Measurements from ENCODE around the gene RSPH4A. TPM values are rescaled to one million over a fixed set of nuclear protein-coding genes. Genes with fewer than 3 reads are reported as not detected.

The RSPH4A gene
- total and polyA plus RNA-seq, 2 of the 4 experiments (the other 2 are of a cell fraction) = under 0.01 to 0.19 TPM

DNA sequence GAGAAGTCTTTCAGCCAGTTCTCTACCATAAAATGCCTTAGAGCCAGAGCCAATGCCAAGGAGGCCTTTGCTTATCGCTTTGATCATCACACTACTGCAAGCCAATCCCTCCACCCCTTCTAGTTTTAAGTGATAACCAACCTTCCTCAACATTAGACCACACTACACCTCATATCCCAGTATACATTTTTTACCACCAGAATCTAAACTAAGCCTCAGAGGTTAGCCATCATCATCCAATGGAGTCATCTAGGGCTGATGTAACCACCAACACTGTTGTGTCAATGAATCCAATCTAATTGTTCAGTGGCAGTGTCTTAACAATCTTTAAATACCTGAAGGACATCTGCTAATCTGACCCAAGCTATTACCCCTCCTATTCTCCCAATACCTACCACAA is 45.9 kb downstream of the RSPH4A start:
- peaks cover 15% of the 10 kb centered on the region; the same call in 1 of the 2 replicates for H4K20me1 ChIP-seq (ENCODE audit: insufficient read depth, low read length)
- in situ Hi-C loops (cut with MboI; ENCODE audit: low sequenced_read_pairs) = no loop called here
- no TSS peak for BruUV-seq (replicated peaks)

More for the DNA sequence above, 45.9 kb downstream of the RSPH4A start:
- WGBS, 2 experiments (ENCODE audit: extremely low coverage in 2 of 2, insufficient read length in 1 of 2) = 100% methylated on average over 1 of the region's 1 CpG; no CpG with 5 or more reads in 1 of the 2 experiments
- no peak; the same call in 1 of the 2 replicates for ATAC-seq (ENCODE audit: low read depth)
- Histone ChIP-seq H2AK9ac (replicated peaks; ENCODE audit: low read depth, low read length, poor library complexity) (no peak overlapping the region), H3K56ac (ENCODE audit: extremely low read depth, insufficient read depth, low read length) (no peak overlapping the region), H2BK20ac (ENCODE audit: low read depth, low read length) (no peak overlapping the region), H4K8ac (ENCODE audit: low read depth in 2 of 2, low read length in 2 of 2) (no peak overlapping the region), H3K23ac (ENCODE audit: low read depth, low read length) (no peak overlapping the region), H4K5ac (ENCODE audit: low read depth, low read length) (no peak overlapping the region), H3K4me2 (ENCODE audit: low read depth, low read length) (no peak overlapping the region), H3K79me1 (ENCODE audit: low read depth in 1 of 2, low read length in 2 of 2) (peaks cover 19 to 37% of the 10 kb centered on the region in 2 experiments), H3K18ac (ENCODE audit: low read depth, low read length) (no peak overlapping the region), H3K36me3 (ENCODE audit: control insufficient read depth, insufficient read depth, low read length) (no peaks in the 10 kb centered on the region), H2AK5ac (ENCODE audit: low read depth, low read length) (no peak overlapping the region), H3K4me1 (ENCODE audit: control insufficient read depth, insufficient read depth, low read length) (no peaks in the 10 kb centered on the region; the same call in 1 of the 2 replicates), H2BK5ac (ENCODE audit: low read depth, low read length, poor library complexity, severe bottlenecking) (no peak overlapping the region), H2AFZ (replicated peaks; ENCODE audit: low read length, poor library complexity) (no peak overlapping the region), H3K4me3 (ENCODE audit: insufficient read depth, low read depth, low read length) (no peak overlapping the region), H3K27me3 (ENCODE audit: control insufficient read depth, insufficient read depth, low read length) (no peaks in the 10 kb centered on the region), H2BK15ac (ENCODE audit: low read depth, low read length) (no peak overlapping the region), H3K27ac (ENCODE audit: insufficient read depth, low read length) (no peak overlapping the region), H3K9me3 (ENCODE audit: control insufficient read depth, insufficient read depth, low read length) (no peaks in the 10 kb centered on the region), H2BK120ac (ENCODE audit: low read depth, low read length) (no peak overlapping the region), H3K9me1 (ENCODE audit: insufficient read depth, low read length) (peaks cover 4% of the 10 kb centered on the region; the same call in 1 of the 2 replicates), H3K14ac (replicated peaks; ENCODE audit: low read depth, low read length) (no peak overlapping the region), H3K4ac (ENCODE audit: low read depth, low read length) (no peak overlapping the region), H4K91ac (ENCODE audit: insufficient read depth, low read depth, low read length) (no peak overlapping the region), H3K9ac (ENCODE audit: low read depth, low read length) (no peak overlapping the region)
- ChIA-PET CTCF (no interaction called here), POLR2A (ENCODE audit: unreplicated experiment) (no interaction called here)
- DNase-seq = peak; percentile 6
- intact Hi-C loops (cut with micrococcal nuclease) (no loop called here), dilution Hi-C loops (cut with HindIII; ENCODE audit: low sequenced_read_pairs, unreplicated experiment) (no loop called here)
- no peak for TF ChIP-seq SMC3 (IDR thresholded peaks at IDR 0.05; ENCODE audit: low read depth, low read length)
- TF ChIP-seq MAZ (IDR thresholded peaks at IDR 0.05; ENCODE audit: borderline replicate concordance, low read depth, low read length) = no peak
- no peak for TF ChIP-seq NFE2L2 (IDR thresholded peaks at IDR 0.05; ENCODE audit: low read depth, low read length)
- TF ChIP-seq POLR2A (IDR thresholded peaks at IDR 0.05; ENCODE audit: low read depth, low read length) = no peak
- no peak for TF ChIP-seq USF2 (IDR thresholded peaks at IDR 0.05; ENCODE audit: low read depth, low read length)
- no peak for TF ChIP-seq RFX5 (IDR thresholded peaks at IDR 0.05; ENCODE audit: low read depth, low read length)
- no peak for TF ChIP-seq CEBPB (IDR thresholded peaks at IDR 0.05; ENCODE audit: low read depth, low read length)

Data from IMR-90 (cell line).